Stimulated activated CD8-positive, alpha-beta memory T cell treated with anti-CD3 and anti-CD28 coated beads, Interleukin-7, amount 100 ng/mL, for 24 hours (primary cell): ENCODE measurements around the gene HSCB.
A peak's percentile ranks its signal among the peaks of the same experiment; 100 is the strongest.
"Not testable (repeated sequence)": the region's sequence is repeated elsewhere in the genome, so short reads cannot be mapped to it uniquely, and the experiment has no call there.

Source experiments
- DNase-seq: peaks from one replicate; pipeline ENCODE4 v3.0.0-alpha.2; 2020; ENCODE audit warnings: low read depth

HSCB gene

GRCh38 chr22:28791841-28792490 is 50.1 kb downstream of the HSCB start:
- no peak for DNase-seq

GRCh38 chr22:28792491-28793383 is 50.9 kb downstream of the HSCB start:
- DNase-seq: no peak

GRCh38 chr22:28793976-28794584 is 52.2 kb downstream of the HSCB start:
- no peak for DNase-seq

- no peak for DNase-seq
Measured at GRCh38 chr22:28795071-28795693, 53.3 kb downstream of the HSCB start.

GRCh38 chr22:28795932-28796856 is 54.4 kb downstream of the HSCB start:
- no peak for DNase-seq

DNA sequence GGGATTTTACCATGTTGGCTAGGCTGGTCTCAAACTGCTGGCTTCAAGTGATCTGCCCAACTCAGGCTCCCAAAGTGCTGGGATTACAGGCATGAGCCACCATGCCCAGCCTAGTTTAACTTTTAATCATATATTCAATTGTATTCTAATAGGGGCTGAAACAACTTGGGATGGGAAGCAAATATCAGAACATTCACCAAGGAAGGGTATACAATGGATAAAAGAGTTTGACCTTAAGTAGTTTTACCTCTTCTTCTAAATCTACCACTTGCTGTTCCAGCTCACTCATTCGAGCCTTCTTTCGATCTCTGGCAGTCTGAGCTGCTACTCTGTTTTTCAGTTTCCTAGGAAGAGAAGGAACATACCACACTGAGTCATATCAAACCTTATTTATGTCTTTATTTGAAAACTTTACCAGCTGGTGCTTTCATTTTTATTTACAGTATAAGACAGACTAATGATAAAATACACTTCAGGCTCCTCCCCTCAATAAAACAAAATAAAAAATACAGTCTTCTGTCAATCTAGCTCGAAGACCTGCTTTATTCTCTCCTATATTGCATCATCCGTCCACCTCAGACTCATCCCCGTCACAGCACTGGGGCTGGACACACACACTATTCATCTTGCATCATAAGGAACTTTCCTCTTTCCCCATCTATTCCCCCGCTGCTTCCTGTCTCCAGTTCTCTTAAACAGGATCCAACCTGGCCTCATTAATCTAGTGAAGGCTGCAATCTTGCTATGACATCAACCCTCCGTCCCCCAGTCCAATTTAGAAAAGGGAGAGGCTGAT is 57.2 kb downstream of the HSCB start:
- no peak for DNase-seq

DNA sequence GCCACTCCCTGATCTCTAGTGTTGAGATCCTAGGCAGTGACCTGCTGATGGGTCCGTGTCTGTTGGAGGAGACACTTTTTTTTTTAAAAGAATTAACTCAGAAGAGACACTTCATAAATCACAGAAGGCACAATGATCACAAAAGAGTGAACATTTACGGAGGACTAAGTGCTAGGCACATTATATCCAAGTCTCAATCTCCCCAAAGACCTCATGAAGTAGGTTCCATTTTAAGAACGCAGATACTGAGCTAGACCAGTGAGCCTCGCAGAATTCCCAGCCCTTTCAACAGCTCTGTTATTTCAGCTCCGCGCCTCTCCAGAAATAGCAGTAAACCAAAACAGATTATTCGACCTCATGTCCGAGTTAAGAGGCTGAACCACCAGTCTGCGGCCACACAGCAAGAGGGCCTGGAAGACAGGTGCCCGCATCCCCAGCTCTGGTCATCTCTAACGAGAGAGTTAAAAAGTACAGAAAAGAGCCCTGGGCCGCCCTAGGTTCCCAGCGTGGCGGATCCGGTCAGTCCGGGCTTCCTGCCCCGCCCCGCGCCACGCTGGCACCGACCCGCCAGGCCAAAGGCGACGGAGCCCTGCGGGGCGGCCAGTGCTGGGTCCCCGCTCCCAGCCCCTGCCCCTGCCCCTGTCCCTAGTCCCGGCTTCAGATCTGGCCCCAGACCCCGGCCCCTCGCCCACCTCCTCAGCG is 57.9 kb downstream of the HSCB start:
- no peak for DNase-seq

DNA sequence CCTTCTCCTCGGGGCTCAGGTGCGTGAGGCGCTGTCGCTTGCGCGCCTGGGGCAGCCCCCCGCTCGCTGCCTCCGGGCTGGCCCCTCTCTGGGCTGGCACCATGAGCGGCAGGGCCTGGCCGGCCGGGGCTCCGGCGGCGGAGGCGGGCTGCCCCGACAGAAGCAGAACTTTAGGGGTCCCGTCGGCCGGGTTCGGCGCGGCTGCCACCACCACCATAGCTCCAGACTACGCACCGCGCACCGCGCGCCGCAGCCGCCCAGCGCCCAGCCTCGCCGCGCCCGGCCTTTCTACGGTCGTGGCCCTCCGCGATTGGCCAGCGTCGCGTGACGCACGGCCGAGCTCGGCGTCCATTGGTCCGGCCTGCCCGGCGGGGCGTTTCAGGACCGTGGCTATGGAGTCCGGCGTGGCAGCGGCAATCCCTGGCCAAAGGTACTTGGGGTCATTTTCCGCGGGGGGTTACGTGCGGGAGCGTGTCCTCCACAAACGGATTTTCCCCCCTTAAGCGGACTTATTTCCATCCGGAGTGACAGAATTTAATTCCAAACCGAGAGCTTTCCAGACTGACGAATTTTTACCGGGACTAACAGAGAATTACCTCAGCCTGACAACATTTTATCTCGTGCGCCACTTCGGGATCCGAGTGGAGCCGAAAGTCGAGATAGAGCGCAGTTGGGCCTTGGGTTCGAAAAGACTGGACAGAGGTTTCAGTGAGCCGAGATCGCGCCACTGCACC is 58.6 kb downstream of the HSCB start, which contains the start of gene XBP1:
Gene XBP1, minus strand, starts transcription at position 262 of the 734 bp plus-strand sequence.
- DNase-seq: peak; percentile 73

DNA sequence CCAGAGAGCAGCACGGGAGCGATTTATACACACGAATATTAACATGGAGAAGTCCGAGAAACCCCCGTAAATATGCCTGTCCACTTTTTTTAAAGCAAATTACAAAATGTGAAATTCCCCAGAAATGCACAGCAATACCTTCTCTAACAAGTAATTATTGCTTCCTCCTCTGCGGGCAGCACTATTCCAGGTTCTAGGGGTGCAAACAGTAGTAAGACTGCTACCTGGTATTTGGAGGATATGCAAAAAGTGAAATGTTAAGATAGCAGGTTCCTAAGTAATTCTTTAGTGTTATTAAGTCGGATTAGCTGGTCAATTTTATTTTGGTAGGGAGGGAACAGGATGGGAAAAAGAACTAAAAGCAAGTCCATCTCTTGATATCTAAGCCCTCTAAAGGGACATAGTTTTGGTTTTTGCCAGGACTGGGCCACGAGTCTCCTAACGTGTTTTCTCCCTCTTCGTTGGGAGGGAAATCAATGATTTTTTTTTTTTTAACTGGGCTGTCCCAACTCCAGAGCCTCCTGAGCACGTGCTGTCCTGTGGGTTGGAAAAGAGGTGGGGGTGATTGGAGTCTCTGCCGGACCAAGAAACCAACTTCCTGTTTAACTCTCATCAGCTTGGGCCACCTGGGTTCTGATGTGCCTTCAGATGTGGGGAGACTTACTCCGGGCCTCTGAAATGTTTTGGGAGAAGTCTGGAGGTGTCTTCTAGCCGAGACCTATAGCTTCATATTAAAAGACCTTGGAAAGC is 60.2 kb downstream of the HSCB start:
- no peak for DNase-seq

GRCh38 chr22:28802595-28803123 is 60.8 kb downstream of the HSCB start:
- DNase-seq: no peak

- DNase-seq: not testable (repeated sequence)
Measured at GRCh38 chr22:28805426-28805825, 63.6 kb downstream of the HSCB start.
